Hippocampal formation (tissue), 2 donors: Measurements from ENCODE around the gene CD86.
A peak's percentile ranks its signal among the peaks of the same experiment; 100 is the strongest.

Experiments used
- DNase-seq, 2 donors: peaks; one replicate each; lab custom pipeline; 2025; lab: John Stamatoyannopoulos, UW

CD86 gene

DNA sequence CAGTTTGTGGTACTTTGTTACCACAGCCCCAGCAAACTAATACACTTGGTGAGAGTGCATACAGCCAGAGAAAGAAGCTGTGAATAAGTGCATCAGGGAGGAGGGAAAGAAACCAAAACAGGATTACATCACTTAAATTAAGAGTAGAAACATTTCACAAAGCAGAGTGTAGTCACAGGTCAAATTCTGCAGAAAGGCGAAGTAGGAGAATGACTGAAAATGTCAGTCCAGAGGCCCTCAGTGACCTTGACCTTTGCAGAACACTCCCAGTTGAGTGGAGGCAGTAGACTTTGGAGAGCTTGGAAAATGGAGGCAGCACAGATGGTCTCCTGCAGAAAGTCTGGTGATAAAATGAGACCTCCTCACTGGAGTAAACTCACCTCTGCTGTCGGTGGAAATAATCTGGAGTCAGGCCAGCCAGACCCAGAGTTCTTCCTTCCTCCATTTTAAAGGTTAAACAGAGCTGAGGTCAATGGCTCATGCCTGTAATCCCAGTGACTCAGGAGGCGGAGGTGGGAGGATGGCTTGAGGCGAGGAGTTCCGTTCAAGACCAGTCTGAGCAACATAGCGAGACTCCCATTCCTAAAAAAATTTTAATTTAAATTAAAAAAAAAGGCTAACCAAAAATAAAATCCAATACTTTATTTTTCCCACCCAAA is 5.0 kb downstream of the CD86 start:
- no peak for DNase-seq

DNA sequence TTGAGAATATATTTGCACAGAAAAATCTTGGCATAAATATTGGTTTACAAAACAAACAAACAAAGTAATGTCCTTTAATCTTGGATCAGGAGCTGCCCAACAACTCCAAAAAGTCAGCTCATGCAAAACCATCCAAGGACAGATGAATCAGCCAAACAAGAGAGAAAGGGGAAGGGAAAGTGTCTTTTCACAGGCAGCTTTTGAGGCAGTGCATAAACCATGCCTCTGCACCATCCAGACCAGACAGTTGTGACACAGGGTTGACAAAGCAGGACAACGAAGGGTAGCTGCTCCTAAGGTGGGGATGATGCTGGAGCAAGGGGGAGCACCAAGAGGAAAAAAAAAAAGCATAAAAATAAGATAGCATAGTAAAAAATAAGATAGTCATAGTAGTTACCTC is 8.7 kb downstream of the CD86 start:
- DNase-seq, result peak in 1 of 2 donors; percentile 3

DNA sequence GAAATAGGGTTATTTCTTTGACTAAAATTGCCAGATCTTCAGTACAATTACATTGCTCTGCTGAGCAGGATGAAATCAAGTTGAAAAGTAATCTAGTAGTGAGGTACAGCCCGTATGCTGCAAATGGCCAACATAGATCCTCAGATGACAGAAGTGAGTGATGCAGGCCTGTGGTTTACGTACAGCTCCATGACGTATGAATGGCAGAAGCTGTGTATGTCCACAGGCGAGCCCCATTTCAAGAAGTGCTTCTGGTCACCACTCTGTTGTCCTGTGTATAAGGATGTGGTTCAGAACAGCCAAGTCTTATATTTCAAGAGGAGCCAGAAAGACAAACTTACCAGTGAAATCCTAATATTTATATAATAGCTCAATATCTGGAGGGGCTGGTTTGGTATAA is 9.2 kb downstream of the CD86 start:
- no peak for DNase-seq

DNA sequence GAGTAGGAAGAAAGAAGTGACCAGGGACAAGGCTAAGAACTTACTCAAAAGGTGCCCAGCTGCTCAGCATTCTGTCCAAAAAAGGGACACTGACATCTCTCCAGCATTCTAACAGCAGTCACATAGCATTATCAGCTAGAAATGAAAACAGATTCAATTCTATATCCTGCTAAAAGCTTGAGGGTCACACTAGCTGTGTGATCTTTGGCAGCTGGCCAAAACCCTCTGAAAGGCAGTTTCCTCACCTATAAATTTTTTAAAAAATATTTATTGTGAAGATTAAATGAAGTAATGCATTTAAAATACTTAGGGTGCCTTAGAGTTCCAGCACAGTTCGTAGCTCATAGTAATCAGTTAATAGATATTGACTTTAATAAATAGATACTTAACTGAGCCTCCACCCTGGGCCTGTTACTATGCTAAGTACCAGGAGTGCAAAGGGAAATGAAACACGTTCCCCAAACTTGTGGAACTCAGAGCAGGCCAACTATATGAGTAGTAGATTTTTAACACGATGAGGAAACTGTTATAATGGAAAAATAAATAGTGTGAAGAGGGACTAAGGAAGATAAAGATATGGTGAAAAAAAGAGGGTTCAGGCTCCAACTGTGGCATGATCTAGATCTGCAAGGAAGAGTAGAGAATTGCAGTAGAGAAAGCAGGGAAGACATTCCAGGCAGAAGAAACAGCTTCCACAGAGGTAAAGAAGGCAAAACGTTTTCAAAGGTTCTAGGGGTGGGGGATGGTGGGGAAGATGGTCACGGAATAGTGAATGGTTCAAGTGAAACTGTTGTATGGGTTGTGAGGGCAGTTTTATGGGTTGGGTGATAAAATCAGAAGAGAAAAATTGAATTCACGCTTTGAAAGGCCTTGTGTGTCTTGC is 11.4 kb downstream of the CD86 start:
- DNase-seq, result no peak

DNA sequence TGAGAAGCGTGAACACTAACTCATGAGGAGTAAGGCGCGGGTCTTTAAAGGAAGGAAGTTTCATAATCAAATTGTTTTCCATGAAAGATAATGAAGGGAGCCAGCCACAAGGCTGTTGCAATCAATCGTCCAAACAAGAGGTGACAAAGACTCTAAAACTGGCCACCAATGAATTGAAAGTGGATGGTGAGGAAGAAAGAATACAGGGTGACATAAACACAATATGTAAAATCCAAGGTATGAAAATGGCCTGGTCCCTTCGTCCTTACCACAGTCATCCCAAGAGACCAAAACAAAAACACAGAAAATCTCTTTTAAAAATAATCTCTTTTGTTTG is 12.0 kb downstream of the CD86 start:
- DNase-seq, result no peak

DNA sequence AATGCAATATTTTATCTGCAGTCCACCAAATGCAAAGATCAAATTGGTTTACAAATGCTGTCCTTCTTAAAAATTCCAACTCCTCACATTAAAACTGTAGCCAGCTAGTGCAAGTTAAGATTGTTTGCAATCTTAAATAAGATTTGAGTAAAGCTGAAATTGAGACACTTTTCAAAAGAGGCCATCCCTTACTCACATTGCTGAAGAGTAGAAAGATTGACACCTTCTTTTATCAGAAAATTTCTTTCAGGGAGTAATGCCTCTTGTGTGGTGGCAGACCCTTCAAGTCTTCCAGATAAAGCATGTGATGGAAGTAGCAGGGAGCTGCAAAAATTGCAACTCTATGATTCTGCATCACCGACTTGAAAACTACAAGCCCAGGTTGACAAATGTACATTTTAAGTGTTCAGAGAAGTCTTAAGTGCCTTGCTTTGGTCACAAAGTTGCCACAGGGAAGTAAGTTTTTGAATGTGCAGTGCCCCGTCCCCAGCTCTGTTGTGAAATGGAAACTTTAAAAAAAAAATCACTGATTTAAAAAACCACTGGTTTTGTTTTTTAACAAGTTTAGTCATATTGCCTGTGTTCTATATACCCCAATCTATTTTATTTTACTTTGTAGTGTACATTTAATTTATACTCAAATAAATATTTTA is 12.6 kb downstream of the CD86 start:
- DNase-seq, result no peak

DNA sequence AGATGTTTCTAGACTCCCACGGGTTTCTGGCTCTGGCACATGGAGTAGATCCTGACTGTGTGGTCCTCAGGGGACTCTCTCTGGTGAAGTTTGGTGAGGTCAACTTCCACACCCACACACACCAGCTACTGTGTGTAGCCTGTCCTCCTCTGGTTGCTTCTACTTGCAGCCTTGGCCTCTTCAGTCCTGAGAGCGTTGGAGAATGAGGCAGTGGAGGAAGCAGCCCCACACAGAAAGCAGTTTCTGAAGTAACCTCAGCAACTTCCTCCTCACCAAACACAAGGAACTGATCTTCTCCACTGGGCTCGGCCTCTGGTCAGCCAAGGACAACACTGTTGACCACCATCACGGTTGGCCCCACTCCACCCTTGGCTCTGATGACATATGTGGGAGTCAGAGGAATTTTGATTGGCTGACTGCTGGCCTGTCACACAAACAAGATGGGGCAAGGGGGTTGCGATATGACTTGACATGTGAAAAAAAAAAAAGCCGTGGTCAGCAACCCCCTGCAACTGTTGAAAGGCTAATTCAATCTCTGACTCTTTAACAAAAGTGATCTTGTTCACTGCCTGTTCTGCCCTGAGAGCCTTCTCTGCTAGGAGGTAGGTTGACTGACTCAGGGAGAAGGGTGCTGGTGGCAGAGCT is 19.6 kb downstream of the CD86 start:
- DNase-seq, result no peak

DNA sequence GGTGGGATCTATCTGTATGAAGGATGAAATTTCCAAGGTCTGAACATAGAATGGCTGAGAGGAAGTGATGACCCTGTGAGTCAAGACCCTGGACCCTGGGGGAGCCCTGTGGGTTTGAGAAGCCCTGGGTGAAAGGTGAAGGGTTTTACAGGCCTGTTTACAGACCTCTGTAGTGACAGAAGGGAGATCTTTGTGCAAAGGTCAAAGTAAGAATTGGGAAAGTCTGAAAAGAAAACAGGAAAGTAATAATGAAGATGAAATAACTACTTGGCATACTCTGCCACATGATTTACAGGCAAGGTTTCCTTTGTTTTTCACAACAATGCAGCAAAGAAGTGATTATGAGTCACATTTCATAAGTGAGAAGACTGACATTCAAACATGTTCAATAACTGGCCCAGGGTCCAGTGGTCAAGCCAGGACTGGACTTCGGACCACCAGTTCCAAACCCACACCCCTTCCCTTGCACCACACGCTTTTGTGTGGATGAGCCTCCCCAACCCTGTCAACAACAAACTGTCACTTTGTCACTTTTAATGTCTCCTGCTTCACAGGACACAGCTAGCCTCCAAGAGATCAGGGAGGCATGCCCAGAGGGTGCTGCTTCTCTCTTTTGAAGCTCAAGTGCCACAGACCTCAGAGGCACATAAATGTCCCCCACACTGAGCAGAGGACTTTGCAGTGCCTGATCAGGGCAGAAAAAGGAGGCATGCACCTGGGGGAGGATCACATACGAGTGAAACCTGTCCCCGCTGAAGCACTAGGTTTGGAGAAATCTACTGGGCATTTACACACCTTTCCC is 21.5 kb downstream of the CD86 start:
- DNase-seq, result no peak

DNA sequence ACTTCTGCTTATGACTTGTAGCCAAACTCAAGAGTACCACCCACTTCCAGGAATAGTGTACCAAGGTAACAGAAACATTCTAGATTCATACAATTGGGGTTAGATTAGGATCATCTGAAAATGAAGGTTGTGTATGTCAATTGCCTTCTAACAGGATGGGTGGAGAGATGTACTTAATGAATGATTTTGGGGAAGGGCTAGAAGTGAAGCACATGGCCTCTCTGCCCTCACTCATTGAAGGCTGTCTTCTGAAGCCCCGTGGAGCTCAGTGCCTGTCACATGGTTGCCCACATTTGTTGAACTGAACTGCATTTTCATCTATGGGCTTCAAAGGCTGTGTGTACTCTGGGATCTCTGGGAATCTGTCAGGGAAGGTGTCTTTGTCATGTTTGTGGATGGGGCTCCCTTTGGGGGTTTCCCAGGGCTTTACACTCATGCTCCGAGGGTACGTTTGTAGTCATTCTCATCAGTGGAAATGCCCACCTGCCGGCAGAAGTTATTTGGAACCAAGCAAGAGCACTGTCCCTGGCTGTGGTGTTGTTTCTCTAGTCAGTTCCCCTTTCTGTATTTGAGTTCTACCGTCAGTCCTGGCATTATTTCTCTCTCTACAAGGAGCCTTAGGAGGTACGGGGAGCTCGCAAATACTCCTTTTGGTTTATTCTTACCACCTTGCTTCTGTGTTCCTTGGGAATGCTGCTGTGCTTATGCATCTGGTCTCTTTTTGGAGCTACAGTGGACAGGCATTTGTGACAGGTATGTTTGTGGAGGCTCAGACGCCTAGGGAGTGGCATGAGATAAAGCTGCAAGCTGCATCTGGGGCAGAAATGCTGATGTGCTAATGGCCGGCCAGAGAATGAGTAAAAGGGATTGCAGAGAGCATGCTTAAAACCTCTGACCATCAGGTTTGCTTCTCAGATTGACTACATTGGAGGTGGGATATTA is 22.4 kb downstream of the CD86 start:
- DNase-seq, result no peak

DNA sequence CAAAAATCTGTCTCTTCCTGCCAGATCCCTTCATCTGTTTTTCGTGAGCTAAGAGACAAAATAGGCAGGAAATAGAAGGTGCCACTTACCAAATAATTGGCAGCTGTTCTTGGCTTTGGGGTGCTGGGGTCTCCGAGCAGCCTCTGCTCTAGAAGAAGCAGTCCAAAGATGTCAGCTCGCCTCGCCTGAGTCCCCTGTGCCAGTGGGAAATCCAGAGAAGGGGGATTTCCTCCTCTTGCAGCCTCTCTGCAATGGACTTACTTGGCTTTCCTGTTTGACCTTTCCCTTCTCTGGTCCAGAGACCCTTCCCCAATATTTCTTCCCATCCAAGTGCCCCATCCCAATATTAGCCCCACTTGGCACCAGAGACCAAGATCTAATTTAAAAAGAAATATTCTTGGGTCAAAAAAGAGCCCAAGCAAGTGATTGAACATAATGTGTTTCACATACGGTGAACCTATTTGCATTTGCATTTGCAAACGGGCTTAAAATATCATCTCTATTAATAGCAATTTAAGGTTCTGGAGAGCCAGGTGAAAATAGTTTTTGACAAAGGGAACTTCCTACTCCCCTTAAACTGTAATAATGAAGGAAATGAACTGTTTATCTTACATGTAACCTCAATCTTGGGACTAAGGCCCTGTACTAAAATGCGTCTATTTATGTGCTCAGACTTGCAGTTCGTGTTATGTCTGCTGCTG is 23.2 kb downstream of the CD86 start:
- DNase-seq, result no peak

DNA sequence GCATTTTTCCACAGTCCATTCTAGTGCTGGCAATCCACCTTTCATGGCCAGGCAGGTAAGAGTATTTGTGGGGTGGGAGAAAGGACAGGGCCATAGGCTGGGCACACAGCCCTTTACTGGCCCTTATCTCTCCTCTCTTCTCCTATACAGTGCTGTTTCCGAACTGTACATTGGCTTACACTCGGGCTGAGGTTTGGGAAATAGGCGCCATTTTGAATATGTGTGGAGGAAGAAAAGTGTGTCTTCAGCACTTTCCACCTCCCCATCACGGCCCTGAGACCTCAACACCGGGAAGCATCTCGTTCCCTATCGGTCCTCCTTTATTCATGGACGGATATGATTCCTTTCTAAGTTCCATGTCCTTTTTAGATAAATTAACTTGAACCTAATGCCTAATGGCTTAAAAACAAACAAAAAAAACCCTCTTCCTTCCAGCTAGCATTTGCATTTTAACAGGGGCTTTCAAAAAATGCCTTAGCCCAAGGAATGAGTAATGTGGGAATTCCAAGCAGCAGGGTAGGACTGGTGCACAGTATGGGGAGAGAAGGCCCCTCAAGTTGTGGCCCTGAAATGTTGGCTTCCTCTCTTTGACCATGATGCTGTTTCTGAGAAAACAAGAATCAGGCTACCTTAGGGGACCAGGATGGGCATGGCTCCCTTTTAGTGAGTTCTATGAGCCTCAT is 24.5 kb downstream of the CD86 start:
- no peak for DNase-seq

DNA sequence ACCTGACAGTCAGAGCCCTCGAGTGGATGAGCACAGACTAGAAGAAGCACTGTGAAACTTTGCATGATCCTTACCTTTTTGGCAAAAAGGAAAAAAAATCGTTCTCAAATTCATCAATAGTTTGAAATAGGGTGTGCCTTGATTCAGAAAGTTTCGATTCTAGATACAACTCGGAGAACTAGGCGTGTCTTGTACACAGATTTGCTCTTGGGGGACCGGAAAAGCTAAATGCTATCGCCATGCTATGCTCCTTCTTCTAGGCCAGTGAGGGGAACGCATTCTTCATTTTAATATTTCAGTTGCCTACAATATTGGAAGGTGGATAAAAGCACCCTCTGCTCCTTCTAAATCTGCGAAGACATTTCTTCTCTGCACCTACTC is 25.0 kb downstream of the CD86 start:
- no peak for DNase-seq

DNA sequence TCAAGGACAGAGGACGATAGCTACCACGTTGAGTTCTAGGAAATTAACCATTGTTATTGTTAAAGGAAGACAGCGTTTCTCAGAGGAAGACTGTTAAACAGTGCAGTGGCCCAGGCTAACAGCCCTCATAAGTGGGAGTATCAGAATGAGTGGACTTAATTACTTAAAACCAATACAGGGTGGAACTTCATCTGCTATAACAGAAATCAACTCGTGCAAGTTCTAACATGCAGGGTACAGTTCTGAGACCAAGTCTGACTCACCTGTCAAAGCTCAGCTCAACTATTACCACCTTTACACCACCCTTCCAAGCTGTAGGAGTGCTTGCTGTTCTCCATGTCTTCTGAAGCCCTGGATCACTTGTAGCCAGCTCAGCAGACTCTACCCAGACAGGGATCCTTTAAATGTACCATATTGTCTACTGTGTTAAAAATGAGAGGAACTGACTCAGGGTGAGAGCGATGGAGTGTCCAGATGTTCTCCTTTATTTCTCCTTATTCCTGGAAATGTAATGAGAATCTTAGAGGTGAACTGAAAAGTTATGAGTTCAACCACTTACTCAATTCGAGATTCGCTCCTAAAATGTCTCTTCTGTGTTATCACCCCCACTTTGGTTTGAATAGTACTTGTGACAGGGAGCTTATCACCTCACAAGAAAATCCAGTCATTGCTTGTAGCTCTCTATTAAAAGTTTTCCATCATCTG is 26.5 kb downstream of the CD86 start:
- DNase-seq, result no peak

DNA sequence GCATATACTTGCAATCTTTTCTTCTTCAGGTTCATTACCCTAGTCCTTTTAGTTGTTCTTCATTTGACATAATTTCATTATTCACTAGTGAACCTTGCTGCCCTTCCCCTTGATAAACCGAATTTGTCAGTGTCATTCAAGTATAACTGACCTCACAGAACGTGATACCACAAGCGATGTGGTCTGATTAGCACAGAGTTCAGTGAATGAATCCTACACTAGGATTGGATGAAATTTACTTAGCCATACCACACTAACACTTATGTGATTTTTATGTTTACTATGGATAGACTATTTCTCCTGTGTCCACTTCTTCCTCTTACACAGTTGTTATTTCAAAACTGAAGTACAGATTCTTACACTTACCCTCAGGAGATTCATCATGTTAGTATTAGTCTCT is 27.2 kb downstream of the CD86 start:
- no peak for DNase-seq

DNA sequence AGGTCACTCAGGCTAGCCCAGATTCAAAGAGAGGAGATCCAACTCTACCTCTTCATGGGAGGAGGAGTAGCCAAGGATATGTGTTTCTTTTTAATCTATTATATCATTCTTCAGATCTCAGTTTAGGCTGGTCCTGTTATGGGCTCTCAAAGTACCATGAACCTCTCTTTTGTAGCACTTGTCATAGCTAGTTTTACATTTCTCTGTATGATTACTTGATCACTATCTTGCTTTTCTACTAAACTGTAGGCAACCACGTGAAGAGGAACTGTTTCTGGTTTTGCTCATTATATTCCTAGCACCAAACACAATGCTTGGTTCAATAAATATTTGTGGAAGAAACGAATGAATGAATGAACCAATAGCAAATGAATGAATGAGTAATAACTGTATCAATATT is 29.6 kb downstream of the CD86 start:
- no peak for DNase-seq

DNA sequence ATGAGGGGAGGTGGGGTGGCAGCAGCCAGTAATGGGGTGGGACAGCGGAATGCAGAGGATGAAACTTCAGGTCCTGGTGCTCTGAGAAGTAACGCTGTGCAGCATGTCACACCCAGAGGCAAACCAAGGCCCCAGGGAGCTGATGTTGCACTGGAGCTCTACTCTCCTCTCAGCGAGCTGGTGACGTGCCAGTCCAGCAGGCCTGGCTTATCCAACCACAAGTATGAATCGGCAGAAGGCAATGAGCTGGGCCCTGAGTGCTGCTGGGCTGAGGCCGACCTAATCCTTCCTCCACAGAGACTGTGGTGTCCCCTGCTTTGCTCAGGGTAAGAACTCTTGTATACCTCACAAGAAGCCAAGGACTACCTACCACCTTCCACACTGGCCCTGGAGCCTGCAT is 30.5 kb downstream of the CD86 start:
- DNase-seq, result no peak

DNA sequence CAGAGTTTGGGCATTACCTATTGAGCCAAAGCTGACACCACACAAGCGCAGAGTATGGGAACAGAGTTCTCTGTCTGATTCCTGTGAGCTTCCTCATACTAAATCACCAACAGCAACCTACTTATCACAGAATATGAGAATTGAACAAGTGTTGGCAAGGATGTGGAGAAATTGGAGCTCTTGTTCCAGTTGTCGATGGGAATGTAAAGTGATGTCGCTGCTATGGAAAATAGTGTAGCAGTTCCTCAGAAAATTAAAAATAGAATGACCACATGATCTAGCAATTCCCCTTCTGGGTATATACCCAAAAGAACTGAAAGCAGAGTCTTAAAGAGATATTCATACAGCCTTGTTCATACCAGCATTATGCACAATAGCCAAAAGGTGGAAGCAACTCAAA is 33.4 kb downstream of the CD86 start:
- DNase-seq, result no peak

DNA sequence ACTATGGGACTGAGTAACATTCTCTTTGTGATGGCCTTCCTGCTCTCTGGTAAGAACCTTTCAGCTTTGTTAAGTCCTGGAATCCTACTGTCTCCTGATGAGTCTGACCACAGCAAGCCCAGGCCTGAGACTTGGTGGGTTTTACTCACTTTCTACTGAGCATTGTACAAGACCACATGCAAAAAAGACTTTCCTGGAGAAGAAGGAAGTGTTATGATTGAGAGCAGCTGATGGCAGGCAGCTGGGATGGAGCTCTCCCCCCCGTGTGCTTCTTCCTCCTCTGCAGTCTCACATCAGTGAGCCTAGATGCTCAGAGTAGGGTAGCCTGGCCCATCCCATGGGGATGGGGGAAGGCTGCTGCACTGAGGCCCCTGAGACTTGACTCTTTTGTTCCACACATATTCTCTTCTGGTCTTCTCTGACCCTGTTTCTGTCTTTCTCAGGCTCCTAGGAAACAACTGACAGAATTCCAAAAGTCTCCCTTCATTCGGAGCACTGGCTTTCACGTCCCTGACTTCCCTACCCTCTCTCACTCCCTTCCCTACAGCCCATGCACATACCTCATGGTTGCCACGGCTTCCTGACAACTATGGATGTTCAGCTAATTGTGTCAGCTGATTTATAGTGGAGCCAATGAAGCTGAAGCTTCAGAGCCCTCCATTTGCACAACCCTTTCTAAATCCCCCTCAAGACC is 36.6 kb downstream of the CD86 start:
- peak in 1 of 2 donors; percentile 8 for DNase-seq
